Measurements from ENCODE around the gene TREML4. TPM values are rescaled to one million over a fixed set of nuclear protein-coding genes. Genes with fewer than 3 reads are reported as not detected.

TREML4 gene
- total and polyA plus RNA-seq, 12 donors, result 0.04 TPM; not detected in 11

DNA sequence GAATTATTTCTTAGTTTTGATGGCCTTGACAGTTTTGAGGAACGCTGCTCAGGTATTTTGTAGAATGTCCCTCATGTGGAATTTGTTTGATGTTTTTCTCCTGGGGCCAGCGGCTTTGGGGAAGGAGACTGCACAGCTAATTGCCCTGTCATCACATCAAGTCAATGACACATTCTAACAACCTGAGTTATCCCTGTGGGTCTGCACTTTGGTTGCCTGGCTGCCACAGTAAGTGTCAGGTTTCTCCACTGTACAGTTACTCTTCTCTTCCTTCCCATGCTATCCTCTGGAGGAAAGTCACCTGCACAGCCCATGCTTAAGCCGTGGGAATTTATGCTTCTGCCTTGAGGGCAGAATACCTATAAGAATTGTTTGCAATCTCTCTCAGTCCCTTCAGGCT, 1.4 kb upstream of the TREML4 start:
- Histone ChIP-seq H3K36me3 (no peaks in the 10 kb centered on the region), H3K27ac (no peak overlapping the region), H3K4me3 (no peak overlapping the region), H3K9me3 (no peaks in the 10 kb centered on the region), H3K4me1 (no peaks in the 10 kb centered on the region), H3K27me3 (peaks cover 0 to 52% (median 32%) of the 10 kb centered on the region in 7 donors)
- intact Hi-C loops (cut with DNase I), result no loop called here
- WGBS, 2 donors, result 27 to 30% methylated on average over 3 of the region's 3 CpGs
- ATAC-seq (no peak), DNase-seq (no peak)
- TF ChIP-seq, protein P1, sequence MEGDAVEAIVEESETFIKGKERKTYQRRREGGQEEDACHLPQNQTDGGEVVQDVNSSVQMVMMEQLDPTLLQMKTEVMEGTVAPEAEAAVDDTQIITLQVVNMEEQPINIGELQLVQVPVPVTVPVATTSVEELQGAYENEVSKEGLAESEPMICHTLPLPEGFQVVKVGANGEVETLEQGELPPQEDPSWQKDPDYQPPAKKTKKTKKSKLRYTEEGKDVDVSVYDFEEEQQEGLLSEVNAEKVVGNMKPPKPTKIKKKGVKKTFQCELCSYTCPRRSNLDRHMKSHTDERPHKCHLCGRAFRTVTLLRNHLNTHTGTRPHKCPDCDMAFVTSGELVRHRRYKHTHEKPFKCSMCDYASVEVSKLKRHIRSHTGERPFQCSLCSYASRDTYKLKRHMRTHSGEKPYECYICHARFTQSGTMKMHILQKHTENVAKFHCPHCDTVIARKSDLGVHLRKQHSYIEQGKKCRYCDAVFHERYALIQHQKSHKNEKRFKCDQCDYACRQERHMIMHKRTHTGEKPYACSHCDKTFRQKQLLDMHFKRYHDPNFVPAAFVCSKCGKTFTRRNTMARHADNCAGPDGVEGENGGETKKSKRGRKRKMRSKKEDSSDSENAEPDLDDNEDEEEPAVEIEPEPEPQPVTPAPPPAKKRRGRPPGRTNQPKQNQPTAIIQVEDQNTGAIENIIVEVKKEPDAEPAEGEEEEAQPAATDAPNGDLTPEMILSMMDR (IDR thresholded peaks at IDR 0.05), result no peak

DNA sequence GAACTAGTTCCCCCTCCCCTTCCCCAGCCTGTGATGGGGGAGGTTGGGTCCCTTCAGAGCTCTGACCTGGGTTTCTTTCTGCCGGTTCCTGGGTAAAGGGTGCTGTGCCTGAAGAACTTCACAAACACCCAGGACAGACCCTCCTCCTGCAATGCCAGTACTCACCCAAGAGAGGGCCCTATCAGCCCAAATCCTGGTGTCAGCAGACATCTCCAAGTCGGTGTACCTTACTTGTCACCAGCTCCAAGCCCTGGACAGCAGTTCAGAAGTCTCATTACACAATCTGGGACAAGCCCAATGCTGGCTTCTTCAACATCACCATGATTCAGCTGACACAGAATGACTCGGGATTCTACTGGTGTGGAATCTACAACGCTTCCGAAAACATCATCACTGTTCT, 467 bp downstream of the TREML4 start:
- intact Hi-C loops (cut with DNase I), result no loop called here
- 49 to 69% methylated on average over 5 of the region's 5 CpGs for WGBS, 2 donors
- no peak overlapping the region for H3K4me3 ChIP-seq
- H3K4me1 ChIP-seq, result no peaks in the 10 kb centered on the region
- TF ChIP-seq, protein P1 (IDR thresholded peaks at IDR 0.05), result peak in 1 of 9 donors; percentile 10
- no peaks in the 10 kb centered on the region for H3K36me3 ChIP-seq
- H3K27me3 ChIP-seq, result peaks cover 0 to 47% (median 32%) of the 10 kb centered on the region in 7 donors
- H3K9me3 ChIP-seq, result no peaks in the 10 kb centered on the region
- H3K27ac ChIP-seq, result peak overlapping the region in 1 of 10 donors; percentile 20
- DNase-seq (no peak), ATAC-seq (peak in 2 of 8 donors; percentile 22 to 24)

DNA sequence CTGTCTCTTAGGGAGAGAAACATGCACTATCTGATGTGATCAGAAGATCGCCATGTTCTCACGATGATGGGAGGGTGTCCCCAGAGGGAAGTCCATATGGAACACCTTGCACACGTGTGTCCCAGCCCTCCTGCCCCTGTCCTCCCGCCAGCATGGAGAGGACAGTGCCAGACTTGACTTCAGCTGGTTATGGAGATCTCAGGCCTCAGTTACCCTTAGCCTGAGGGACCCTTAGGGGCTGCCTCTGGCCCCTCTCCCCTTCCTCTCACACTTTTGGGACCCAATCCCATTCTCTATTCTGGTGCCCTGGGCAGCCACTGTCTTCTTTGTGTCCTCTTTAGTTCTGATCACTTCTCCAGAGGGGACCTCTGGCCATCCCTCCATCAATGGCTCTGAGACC, 1.6 kb downstream of the TREML4 start:
- no peaks in the 10 kb centered on the region for H3K9me3 ChIP-seq
- H3K4me1 ChIP-seq, result no peaks in the 10 kb centered on the region
- DNase-seq (no peak), ATAC-seq (no peak)
- H3K27me3 ChIP-seq, result peaks cover 0 to 42% (median 32%) of the 10 kb centered on the region in 7 donors
- TF ChIP-seq, protein P1 (IDR thresholded peaks at IDR 0.05), result no peak
- H3K36me3 ChIP-seq, result no peaks in the 10 kb centered on the region
- 88% methylated on average over 4 of the region's 4 CpGs for WGBS, 2 donors
- intact Hi-C loops (cut with DNase I), result no loop called here
- H3K4me3 ChIP-seq, result no peak overlapping the region
- H3K27ac ChIP-seq, result no peak overlapping the region

DNA sequence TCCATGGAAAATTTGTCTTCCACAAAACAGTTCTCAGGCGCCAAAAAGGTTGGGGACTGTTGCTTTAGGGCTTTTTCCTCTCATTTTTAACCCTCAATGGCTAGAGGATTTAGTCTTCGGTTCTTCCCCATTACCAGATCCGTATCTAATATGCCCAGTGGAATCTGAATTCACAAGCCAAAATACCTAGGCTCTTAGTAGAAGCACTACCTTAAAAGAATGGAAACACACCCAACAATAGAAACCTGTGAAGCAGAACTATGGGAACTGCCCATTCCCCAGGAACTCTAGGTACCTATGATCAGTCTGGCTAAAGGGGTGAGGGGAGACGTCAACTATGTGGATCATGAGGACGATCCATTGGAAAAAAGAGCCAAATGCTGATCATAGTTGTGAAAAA, 3.1 kb downstream of the TREML4 start:
- Histone ChIP-seq H3K4me3 (no peak overlapping the region), H3K9me3 (no peaks in the 10 kb centered on the region), H3K4me1 (no peaks in the 10 kb centered on the region), H3K27ac (no peak overlapping the region), H3K36me3 (no peaks in the 10 kb centered on the region), H3K27me3 (peaks cover 0 to 37% (median 21%) of the 10 kb centered on the region in 7 donors)
- TF ChIP-seq, protein P1 (IDR thresholded peaks at IDR 0.05), result no peak
- intact Hi-C loops (cut with DNase I), result no loop called here
- no peak for ATAC-seq
- DNase-seq, result no peak
- 72 to 92% methylated on average over 5 of the region's 5 CpGs for WGBS, 2 donors
